GM19463 (cell line): ENCODE data around the gene HOXA9.

Source experiments
- ATAC-seq: cut with Tn5 transposase; IDR thresholded peaks from one replicate; pipeline ENCODE4 v1.9.1; 2021; ENCODE audit warnings: mild to moderate bottlenecking, moderate library complexity; ENCODE audit not compliant: unreplicated experiment

Gene HOXA9

DNA sequence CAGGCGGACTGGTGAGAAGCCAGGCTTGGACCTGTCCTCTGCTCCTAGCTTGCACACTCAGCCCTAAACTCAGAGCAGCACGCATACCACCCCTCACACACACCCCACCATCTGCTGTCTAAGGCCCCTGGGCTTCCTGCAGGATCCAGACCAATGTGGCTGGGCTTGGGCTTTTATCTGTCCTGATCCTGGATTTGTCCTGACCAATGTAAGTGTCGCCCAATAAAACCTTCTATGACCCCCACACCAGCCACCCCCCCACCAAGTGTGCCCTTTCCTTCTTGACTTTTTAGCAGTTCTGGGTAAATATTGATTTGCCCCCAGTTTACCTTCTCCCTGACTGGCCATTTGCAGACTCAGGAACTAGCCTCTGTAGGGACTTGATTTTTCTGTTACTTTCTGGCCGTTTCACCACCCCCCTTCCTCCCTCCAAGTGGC, 36.3 kb upstream of the HOXA9 start:
- no peak for ATAC-seq

DNA sequence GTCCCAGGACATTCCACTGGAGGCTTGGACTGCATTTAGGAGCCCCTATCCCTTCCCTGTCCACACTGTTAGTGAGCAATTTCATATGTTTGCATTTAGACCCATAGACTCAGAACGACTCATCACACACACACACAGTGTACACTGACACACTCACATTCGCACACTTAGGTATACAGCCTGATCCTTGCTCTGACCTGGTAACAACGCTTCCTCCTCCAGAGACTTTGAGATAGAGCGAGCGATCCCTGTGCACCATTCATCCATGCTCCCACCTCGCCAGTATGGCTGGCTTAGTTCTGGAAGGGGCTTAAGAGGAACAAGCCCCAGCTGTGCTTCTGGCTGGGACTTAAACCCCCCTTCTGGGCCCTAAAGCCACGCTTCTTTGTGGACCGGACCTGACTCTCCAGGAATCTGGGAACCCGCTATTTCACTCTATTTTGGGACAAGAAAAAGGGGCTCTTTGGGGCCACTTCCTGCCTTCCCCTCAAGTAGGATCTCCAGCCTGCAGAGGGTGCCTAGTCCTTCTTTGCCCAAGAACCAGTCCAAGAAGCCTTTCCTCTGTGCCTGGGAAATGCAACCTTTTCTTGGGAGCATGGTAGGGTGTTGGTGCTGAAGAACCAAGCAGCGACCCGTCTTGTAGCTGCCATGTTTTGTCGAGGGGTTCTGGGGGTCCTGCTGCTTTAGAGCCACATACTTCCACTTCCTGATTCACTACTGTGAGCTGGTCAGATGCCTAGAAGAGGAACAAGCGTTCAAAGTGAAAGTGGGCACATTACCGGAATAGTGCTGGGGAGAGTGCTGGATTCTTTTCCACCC, 35.6 kb upstream of the HOXA9 start:
- no peak for ATAC-seq

DNA sequence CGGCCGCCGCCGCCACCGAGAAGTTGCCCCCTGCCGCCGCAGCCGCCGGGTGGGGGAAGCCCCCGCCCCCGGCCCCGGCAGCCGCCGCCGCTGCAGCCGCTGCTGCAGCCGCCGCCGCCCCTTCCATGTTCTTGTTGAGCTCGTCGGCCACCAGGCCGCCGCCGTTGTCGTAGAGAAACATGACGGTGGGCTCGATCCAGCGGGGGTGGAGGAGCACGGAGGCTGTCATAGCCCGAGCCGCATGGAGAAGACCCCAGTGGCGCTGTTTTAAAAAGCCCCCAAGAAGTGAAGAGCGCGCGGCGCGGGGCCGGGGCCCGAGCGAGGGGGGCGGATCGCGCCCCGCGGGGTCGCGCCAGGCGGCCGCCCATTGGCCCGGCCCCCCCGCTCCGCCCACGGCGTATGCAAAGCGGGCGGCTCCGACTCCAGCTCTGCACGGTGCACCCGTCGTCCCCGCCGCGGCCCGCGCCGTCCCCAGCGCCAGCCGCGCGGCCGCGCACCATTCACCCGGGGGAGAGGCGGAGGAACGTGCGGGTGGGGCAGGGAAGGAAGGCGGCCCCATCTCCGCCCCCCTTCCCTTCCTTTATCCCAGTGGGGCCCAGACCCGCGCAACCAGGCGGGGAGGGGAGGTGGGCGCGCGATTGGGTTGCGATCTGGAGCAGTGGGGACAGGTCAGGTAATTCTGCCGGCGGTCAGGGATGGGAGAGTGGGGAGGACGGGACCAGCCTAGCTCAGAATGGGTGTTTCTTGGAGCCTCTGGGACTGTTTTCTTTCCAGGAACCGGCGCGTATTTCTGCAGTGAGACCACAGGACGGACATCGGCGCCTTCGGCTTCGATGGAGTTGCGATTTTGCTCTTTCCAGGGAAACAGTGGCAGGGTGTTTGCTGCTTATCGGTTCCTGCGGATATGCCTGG, 34.8 kb upstream of the HOXA9 start, which contains the start of gene HOXA13:
TSS of gene HOXA13 (minus strand) at position 243 of the 912 bp plus-strand sequence. CDS start at position 229, 14 bp downstream.
- ATAC-seq = no peak

DNA sequence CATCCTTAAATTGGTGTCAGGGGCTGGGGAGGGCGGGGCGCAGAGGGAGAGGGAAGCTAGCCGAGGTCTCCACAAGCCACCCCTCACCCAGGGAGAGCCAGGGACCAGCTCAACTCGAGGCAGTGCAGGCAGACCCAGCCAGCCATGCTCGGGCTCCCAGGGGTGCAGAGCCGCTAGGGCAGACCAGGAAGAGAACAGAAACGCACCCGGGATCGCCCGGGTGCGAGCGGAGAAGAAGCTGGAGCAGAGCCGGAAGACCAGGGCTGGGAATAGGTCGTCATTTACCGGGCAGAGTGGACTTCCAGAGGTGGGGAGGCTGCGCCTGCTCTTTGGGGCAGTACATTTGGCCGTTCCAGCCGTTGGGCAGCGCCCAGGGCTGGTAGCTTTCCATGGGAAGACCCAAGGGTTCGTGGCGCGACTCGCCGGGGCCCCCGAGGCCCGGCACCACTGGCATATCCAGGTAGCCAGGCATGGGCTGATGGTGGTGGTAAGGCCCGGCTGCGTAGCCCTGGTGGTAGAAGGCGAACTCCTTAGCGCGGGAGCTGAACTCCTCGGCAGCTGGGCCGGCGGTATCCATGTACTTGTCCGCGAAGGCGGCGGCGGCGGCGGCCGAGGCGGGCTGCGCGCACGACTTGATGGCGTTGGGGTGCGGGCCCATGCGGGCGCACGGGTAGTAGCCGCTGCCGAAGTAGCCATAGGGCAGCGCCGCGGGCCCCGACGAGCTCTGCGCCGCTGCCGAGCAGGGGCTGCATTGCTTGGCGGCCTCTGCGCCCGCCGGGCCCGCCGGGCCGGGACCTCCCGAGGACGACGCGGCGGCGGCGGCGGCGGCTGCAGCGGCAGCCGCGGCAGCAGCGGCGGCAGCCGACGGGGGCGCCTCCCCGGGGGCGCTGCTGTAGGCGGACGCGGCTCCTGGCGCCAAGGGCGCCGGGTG, 33.8 kb upstream of the HOXA9 start:
- ATAC-seq = no peak

DNA sequence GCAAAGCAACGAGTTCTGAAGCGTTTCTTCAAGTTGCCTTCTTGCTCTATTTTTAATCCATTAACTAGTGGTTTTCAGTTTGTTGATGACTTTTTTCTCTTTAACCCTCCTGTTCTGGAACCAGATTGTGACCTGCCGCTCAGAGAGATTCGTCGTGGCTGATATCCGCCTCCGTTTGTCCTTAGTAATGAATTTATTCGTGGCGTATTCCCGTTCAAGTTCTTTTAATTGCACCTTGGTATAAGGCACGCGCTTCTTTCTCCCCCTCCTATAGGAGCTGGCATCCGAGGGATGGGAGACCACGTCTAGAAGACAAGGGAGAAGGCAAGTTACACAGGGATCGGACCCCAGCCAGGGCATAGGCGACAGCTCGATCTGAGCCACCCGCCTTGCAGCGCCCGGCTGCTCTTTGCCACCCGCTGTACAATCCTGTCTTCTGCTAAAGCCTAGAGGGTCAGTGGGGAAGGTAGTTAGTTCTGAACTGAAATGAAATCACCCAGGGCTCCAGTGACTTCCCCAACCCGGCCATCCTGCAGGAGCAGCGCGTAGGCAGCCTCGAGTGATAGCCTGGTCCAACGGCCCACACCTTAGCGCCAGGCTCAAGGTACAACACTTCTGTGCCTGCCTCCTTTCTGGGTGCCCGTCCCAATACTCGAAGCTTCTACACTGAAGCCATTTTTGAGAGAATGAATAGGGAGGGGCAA, 33.0 kb upstream of the HOXA9 start:
- no peak for ATAC-seq

DNA sequence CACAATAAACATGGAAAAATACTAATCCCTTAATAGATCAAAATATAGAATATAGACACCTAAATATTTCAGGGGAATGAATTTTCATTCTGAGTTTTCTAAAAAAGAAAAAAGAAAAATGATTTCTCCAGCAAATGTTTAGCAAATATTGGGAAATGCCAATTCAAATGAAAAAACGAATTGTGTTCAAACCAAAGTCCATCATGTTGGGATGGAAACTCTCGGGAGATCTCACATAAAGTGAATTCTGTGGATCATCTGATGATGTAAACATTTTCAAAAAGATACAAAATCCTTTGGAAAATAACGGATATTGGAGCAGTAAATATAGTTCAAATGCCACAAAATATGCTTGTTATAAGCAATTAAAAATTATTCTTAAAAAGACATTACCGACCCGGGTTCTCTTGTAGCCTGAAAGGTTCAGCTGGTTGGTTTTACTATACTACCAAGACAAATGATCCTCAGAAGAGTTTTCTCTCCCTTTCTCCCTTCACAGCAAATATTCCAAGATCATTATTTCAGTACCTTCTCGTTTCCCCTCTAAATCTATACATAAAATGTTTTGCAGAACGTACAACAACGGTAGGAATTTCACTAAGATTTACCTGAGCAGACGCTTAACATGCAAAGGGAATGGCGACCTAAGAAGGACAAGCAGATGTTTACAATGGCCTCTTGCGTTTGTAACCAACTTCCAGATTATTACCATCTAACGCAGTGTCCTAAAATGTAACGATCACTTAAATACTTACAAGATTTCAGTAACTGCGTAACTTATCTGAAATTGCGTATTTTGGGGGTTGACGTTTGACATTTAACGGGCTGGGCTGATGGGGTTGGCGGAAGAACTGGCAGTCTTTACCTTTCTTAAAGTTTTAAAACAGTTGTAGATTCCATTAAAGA, 32.1 kb upstream of the HOXA9 start:
- ATAC-seq = no peak

DNA sequence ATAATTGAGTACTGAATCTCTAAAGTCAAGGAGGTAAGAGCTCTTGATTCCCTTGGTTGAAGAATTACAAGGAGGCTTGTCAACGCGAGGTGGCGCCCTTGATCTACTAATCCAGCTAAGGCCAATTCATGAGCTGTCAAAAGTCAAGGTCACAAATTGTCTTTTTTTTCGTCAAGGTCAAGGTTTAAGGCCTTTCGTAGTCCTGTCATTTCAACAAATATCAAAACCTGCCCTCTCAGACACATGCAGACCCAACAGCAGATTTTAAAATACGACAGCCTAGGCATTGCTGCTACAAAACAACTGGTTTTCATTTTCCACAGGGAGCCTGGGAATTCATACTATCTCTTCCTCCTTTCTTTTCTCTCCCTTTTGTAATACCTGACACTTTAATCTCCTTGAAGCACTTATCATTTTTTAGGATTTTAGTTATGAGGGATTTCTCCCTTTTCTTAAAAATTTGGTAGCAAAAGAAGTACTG, 31.0 kb upstream of the HOXA9 start:
- no peak for ATAC-seq

DNA sequence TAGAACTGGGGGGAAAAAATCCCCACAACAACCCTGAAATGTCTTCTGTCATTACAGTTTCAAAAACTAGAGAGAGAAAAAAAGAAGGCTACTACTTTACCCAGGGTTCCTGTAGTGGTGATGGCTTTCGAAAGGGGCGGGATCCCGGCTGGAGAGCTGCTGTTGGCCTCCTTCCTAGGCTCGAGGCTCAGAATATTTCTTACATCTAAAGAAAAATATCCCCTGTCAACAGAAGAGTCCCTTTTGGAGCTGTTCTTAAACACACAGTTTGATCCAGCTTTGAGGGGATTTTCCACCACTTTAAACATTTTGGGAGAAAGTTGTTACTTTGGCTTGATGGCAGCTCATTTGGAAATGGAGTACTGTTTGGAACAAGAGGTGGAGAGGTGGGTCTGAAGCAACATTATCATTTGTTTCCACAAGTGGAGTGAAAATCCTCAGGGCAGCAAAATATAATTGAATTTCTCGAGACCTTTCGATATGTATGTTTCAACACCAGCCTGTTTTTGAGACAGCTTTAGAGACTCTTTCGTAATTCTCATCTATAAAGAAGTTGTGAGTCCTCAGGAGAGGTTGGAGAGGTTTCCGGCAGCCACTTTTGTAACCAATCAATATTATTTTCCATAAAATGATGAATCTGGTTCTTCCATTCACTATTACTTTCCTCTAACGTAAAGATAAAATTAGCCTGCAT, 29.5 kb upstream of the HOXA9 start:
- ATAC-seq = no peak

DNA sequence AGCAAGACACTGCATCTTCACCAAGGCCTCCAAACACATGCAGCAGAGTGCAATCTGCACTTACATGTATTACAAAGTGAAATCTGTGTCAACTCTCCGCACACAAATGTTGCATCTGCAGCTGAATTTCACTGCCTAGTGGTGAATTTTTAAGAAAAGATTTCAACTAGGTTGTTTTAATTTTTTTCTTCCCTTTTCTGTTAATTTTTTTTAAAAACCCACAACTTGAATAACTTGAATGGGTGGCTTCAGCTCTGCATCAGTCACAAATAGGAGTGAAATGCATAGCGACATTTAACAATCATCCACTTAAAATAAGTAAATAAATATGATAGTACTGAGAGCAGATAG, 28.6 kb upstream of the HOXA9 start:
- no peak for ATAC-seq

DNA sequence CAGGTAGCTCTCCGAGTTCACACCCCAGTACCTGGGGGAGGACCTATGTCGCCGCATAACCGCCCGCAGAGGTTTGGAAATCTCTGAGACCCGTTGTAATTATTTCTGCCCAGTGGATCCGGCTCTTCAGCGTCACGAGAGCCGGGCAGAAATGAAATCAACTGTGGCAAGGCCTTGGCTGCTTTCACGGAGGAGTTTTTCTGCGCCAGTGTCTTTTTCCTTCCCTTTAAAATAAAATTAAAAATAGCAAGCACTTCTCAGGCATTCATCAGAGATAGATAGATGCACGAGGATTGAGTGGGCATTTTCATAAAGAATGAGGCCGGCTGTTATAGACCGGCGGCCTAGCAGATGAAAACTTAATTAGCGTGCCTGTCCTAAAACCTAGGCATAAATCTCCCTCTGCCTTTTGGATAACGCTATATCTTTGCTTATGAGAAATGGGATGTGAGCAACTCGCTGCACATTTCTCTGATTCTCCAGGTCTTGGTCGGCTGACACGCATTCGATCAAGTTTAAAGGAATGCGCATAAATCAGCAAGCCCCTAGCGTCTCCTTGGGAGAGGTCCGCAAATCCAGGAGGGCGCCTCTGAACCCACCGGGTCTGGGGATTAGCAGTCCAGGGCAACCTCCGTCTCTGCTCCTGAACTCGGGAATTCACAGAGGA, 28.1 kb upstream of the HOXA9 start:
- no peak for ATAC-seq

DNA sequence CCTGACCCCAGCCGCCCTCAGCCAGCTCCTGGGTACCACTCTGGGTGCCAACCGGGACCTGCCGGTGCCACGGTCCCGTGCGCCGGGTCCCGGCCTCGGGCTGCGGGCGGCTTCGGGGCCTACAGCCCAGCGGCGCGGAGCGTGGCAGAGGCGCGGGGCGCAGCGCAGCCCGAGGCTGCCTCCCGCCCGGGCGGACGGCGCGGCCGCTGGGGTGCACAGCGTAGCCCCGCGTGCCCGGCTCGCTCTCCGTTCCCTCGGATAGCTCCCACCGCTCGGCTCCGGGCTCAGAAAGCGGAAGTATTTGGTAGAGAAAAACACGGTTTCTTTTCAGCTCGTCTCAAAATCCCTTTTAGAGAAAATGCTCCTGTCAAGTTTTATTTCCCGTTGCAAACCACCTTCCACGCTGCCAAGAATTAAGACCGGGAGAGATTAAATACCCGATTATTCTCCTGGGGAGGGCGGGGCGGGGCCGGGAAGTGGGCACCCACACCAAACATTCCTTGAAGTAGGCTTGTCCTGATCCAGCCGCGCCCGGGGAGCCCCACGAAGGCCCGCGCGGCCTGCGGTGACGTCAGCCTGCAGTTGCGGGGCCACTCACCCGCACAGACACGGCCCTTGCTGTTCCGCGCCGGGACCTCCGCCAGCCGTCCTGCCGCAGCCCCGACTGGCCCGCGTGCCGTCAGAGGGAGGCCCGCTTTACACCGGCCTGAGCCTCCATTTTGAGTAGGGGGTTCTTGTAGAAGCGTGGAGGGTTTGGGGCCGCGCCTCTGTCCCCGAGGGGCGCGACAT, 27.4 kb upstream of the HOXA9 start:
- no peak for ATAC-seq

DNA sequence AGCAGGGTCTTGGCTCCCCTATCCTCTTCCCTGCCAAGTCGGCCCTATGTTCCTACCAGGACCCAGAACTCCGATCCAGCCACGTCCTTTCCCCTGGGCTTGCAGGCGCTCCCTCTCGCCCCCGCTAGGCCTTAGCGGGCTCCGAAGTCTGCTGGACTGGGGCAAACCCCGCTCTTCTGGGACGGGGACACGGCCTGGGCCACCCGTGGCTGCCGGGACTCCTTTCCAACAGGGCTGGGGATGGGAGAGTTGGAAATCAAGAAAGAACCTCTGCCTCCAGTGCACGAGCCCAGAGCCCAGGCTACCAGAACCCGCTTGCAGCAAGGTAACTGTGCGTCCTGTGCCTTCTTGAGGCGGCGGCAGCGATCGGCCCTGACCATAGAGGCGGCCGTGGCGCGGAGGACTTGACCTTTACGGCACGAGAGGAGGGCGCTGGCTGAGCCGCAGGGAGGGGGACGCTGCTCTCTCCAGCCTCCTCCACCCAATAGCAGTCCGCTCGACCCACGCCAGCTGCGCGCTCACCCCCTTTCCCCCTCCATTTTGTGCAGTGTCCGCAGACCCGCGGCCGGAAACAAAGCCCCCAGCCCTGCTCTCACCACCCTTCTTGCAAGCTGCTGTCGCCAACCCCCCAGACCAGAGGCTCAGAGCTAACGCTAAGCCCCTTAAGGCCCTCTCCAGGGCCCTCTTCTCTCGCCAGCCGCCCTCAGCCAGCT, 26.7 kb upstream of the HOXA9 start:
- no peak for ATAC-seq

DNA sequence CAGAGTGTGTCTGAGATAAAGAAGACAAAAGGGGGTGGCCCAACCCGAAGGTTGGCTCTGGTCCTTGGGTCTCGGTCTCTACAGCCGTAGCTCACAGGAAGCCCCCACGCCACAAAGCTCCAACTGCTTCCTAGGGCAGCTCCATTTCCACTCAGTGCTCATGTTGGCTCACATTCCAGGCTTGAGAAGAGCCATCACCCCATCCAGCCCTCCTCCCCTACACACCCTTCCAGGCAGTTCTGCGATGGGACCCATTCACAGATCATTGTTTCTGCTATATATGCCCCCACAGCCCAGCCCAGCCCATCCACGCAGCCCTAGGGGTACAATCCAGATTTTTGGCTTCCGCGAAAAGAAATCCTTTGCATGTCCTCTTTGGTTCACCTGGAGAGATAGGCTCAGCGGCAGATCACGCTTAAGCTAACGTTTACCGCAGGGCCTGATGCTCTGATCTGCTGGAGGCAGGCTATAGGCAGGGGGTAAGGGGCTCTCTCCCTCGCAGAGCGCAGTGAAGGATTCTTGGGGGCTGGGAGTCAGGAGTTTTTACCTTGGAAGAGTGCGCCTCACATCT, 25.9 kb upstream of the HOXA9 start:
- no peak for ATAC-seq

DNA sequence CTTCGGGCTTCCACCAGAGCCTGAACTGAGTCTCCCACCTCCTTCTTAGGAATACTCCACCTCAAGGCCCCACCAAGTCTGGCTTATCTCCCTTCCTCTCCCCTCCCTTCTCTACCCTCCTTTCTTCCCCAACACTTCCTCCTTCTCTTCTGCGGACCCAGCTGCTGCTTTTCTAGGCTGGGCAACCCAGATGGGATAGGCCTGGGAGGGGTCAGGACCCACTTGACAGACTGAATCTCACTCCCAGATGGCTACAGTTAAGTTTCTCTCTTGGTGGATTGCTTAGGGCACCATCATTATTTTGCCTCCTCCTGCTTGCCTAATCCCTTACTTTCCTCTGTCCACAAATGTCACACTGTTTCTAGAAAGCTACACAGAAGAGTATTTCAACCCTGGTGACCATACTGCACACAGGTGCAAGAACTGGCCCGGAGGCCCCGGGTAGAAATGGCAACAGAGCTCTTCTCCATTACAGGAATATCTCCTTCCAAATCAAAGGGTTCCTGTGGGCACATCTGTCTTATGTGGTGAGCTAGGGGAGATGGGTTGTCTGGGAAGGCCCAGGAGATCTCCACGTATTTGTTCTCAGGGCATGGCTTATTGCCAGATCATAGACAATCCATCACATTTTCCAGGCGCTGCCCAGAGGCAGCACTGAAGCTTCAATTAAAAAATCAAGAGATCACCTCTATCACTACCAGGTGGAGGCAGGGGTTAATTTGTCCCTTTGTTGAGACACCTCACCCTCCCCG, 24.8 kb upstream of the HOXA9 start:
- no peak for ATAC-seq

DNA sequence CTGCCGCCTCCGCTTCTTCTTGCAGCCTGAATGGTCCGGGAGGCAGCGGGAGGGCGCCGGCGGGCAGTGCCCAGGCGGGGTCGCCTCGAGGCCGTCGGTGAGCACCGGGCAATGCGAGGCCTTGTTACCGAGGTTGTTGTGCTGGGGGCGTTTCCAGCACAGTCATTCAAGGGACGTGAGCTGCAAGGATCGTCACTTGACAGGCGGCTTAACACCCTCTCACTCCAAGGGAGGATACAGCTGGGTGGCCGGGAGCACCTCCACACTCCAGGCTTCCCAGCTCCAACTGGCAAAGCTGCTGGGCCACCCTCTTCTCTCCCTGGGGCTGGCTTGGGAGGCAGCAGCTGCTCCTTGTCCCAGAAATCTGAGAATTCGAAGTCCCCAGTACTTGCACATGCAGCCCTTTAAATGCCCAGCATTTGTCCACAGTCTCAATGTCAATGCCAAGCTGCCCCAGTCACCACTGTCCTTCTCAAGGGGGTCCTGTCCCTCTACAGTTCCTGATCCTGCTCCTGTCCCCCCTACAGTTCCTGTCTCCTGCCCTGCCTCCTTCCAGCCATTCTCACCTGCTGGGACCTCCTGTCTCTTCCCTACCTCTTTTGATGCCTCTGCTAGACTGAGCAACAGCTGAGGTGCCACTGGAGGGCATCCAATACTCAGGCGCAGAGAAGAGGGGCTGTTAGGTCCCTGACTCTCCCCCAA, 24.1 kb upstream of the HOXA9 start:
- ATAC-seq = no peak
